ENCODE measurements around the gene OPCML. TPM values are rescaled to one million over a fixed set of nuclear protein-coding genes. Genes with fewer than 3 reads are reported as not detected.

Gene OPCML
- total RNA-seq, 1 experiment from 2014 or later, result not detected

- Histone ChIP-seq H3K4me3 (ENCODE audit: low read depth, low read length) (no peak overlapping the region), H3K4me1 (no peaks in the 10 kb centered on the region), H3K36me3 (ENCODE audit: control insufficient read depth, insufficient read depth, low read length) (no peaks in the 10 kb centered on the region), H3K9me3 (no peaks in the 10 kb centered on the region), H3K27me3 (replicated peaks; ENCODE audit: control insufficient read depth, insufficient read depth, low read length) (no peaks in the 10 kb centered on the region)
- H3K27ac Mint-ChIP-seq (ENCODE audit: unreplicated experiment), result no peak overlapping the region
- no peaks in the 10 kb centered on the region for H3K4me1 Mint-ChIP-seq (ENCODE audit: low read depth, unreplicated experiment)
- no peaks in the 10 kb centered on the region for H3K9me3 Mint-ChIP-seq (ENCODE audit: unreplicated experiment)
- no TSS peak for BruUV-seq (replicated peaks)
- DNase-seq, result no peak
- TF ChIP-seq CTCF (IDR thresholded peaks at IDR 0.05; ENCODE audit: insufficient read depth in 1 of 2, low read depth in 1 of 2, low read length in 1 of 2, severe bottlenecking in 1 of 2, unreplicated experiment in 1 of 2), result no peak
- no peaks in the 10 kb centered on the region for H3K36me3 Mint-ChIP-seq (ENCODE audit: insufficient read depth, unreplicated experiment)
- H3K4me3 Mint-ChIP-seq (ENCODE audit: unreplicated experiment), result no peak overlapping the region
- intact Hi-C loops (cut with micrococcal nuclease; ENCODE audit: unreplicated experiment), result no loop called here
- CTCF ChIA-PET, result no interaction called here
- peaks cover 26% of the 10 kb centered on the region for H3K27me3 Mint-ChIP-seq (ENCODE audit: insufficient read depth, unreplicated experiment)
- POLR2A ChIA-PET, result no interaction called here
Observed at GRCh38 chr11:133530501-133530835, 1.8 kb downstream of the OPCML start.

- BruUV-seq (replicated peaks), result no TSS peak
- Histone ChIP-seq H3K27me3 (replicated peaks; ENCODE audit: control insufficient read depth, insufficient read depth, low read length) (no peaks in the 10 kb centered on the region), H3K9me3 (no peaks in the 10 kb centered on the region), H3K4me3 (ENCODE audit: low read depth, low read length) (no peak overlapping the region), H3K4me1 (no peaks in the 10 kb centered on the region), H3K36me3 (ENCODE audit: control insufficient read depth, insufficient read depth, low read length) (no peaks in the 10 kb centered on the region)
- intact Hi-C loops (cut with micrococcal nuclease; ENCODE audit: unreplicated experiment), result no loop called here
- Mint-ChIP-seq H3K4me1 (ENCODE audit: low read depth, unreplicated experiment) (no peaks in the 10 kb centered on the region), H3K9me3 (ENCODE audit: unreplicated experiment) (no peaks in the 10 kb centered on the region), H3K27me3 (ENCODE audit: insufficient read depth, unreplicated experiment) (peaks cover 24% of the 10 kb centered on the region), H3K27ac (ENCODE audit: unreplicated experiment) (no peak overlapping the region), H3K36me3 (ENCODE audit: insufficient read depth, unreplicated experiment) (no peaks in the 10 kb centered on the region), H3K4me3 (ENCODE audit: unreplicated experiment) (no peak overlapping the region)
- DNase-seq, result no peak
- CTCF ChIA-PET, result no interaction called here
- POLR2A ChIA-PET, result no interaction called here
- no peak for TF ChIP-seq CTCF (IDR thresholded peaks at IDR 0.05; ENCODE audit: insufficient read depth in 1 of 2, low read depth in 1 of 2, low read length in 1 of 2, severe bottlenecking in 1 of 2, unreplicated experiment in 1 of 2)
Observed at GRCh38 chr11:133529807-133530500, 2.3 kb downstream of the OPCML start.

DNA sequence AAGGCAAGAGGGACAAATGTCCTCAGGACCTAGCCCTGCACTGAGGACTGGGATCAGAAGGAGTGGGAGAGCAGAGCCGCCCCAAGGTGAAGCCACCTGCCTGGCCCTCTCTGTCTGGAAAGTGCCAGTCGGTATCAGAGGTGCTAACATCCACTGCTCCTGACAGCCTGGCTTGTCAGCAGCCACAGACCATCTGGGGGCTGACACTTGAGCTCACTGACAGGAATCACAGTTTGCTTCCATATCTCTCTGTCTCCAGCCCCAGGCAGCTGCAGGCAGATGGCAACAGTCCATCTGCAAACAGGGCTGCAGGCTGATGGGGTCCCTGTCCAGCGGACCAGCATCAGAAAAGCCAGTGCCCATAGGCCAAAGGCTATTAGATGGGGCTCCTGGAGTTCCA is 5.5 kb downstream of the OPCML start:
- no peak for TF ChIP-seq CTCF (IDR thresholded peaks at IDR 0.05; ENCODE audit: insufficient read depth in 1 of 2, low read depth in 1 of 2, low read length in 1 of 2, severe bottlenecking in 1 of 2, unreplicated experiment in 1 of 2)
- no peaks in the 10 kb centered on the region for H3K36me3 Mint-ChIP-seq (ENCODE audit: insufficient read depth, unreplicated experiment)
- no peaks in the 10 kb centered on the region for H3K4me1 Mint-ChIP-seq (ENCODE audit: low read depth, unreplicated experiment)
- Histone ChIP-seq H3K4me3 (ENCODE audit: low read depth, low read length) (no peak overlapping the region), H3K36me3 (ENCODE audit: control insufficient read depth, insufficient read depth, low read length) (no peaks in the 10 kb centered on the region), H3K4me1 (no peaks in the 10 kb centered on the region), H3K9me3 (no peaks in the 10 kb centered on the region), H3K27me3 (replicated peaks; ENCODE audit: control insufficient read depth, insufficient read depth, low read length) (no peaks in the 10 kb centered on the region)
- DNase-seq, result no peak
- CTCF ChIA-PET, result no interaction called here
- H3K27me3 Mint-ChIP-seq (ENCODE audit: insufficient read depth, unreplicated experiment), result peaks cover 14% of the 10 kb centered on the region
- no peak overlapping the region for H3K27ac Mint-ChIP-seq (ENCODE audit: unreplicated experiment)
- intact Hi-C loops (cut with micrococcal nuclease; ENCODE audit: unreplicated experiment), result no loop called here
- H3K4me3 Mint-ChIP-seq (ENCODE audit: unreplicated experiment), result no peak overlapping the region
- POLR2A ChIA-PET, result no interaction called here
- BruUV-seq (replicated peaks), result no TSS peak
- no peaks in the 10 kb centered on the region for H3K9me3 Mint-ChIP-seq (ENCODE audit: unreplicated experiment)
